GM19043 (cell line): ENCODE measurements around the gene DIP2C.
"Not testable (repeated sequence)": the region's sequence is repeated elsewhere in the genome, so short reads cannot be mapped to it uniquely, and the experiment has no call there.

Source experiments
- ATAC-seq: cut with Tn5 transposase; IDR thresholded peaks from one replicate; pipeline ENCODE4 v1.9.1; 2021; ENCODE audit warnings: low read depth; ENCODE audit not compliant: unreplicated experiment

Gene DIP2C

DNA sequence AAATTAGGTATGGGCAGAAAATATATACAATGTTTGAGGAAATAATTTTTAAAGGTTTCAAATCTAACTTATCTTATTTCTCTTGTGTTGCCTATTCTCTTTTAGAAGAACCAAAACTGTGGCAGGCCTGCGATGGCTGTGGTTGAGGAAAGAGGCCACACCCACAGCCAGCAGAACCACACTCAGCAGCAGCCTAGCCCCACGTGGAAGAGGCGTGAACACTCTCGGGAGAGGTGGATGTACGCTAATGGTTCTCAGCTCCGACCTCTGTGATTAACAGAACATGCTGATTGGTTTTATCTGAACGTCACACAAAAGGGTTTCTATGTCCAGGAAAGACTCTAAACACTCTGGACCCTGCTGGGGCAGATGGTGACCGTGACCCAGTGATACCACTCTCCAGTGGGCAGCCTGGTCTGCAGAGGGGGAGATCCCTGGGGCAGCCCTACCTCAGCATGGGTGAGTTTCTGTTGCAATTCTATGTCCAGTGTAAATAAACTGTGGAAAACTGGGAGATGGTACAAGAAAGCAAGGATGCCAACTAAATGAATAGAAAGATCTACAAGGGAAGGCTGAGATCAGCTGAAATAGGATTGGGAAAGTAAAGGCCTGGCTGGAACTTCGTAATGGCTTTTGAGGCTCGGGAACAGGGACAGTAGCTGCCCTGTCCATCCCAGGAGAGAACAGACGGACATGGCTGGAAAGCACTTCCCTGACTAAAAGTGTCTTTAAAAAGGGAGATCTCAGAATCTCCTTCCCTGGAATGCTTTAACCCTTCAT lies 26.6 kb downstream of the DIP2C start:
- no peak for ATAC-seq

GRCh38 chr10:662223-662605 lies 27.3 kb downstream of the DIP2C start:
- no peak for ATAC-seq

DNA sequence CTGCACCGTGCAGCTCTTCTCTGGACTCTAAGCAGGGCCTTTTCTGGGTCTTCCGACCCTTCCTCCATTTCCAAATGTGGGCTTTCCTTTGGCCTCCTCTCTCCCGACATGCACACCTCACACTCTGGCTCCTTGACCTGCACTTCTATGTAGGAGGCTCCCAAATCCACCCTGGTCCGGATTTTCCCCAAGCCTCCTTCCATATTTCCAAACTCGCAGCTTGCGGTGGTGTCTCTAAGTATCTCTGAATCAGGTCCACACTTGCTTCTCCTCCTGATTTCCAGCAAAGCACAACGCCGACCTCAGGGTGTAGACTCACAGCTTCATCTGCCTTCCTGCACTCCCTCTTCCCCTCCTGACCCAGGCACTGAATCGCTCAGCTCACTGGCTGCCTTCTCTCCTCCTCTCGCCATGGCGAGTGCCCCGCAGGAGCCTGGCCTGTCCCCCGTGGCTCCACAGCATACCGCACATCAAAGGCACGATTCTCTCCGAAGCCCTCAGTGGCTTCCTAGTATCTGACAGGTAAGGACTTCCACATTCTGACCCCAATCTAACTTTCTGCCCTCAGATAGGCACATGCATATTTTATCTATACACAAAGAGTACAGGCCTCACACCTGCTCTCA lies 27.8 kb downstream of the DIP2C start:
- no peak for ATAC-seq

- no peak for ATAC-seq
These were observed 28.4 kb downstream of the DIP2C start for GRCh38 chr10:660970-661596.

GRCh38 chr10:660413-660969 lies 29.0 kb downstream of the DIP2C start:
- no peak for ATAC-seq

DNA sequence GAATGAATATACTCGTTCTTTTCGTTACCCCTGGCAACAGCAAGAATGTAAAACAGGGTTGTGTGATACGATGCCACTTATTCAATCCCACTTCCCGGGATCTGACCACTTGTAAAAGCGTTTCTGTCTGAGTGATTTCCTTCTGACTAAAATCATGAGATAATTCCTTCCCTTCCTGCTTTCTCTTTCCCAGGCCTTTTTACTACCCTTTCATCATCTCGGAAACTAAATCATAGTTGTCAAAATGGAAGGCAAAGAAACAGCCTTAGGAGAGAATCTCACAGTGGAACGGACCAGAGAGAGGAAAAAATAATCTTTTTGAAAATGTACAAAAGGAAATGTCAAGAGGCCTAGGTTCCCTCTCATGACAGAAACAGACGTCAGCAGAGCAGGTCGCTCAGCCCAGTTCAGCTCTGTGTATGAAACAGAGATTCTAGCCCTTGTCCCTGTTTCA lies 29.8 kb downstream of the DIP2C start:
- no peak for ATAC-seq

DNA sequence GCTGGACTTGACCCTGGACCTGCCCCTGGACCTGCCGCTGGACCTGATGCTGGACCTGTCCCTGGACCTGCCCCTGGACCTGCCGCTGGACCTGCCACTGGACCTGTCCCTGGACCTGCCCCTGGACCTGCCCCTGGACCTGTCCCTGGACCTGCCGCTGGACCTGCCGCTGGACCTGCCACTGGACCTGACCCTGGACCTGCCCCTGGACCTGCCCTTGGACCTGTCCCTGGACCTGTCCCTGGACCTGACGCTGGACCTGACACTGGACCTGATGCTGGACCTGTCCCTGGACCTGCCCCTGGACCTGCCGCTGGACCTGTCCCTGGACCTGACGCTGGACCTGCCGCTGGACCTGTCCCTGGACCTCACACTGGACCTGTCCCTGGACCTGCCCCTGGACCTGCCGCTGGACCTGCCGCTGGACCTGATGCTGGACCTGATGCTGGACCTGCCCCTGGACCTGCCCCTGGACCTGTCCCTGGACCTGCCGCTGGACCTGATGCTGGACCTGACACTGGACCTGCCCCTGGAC lies 31.6 kb downstream of the DIP2C start:
- not testable (repeated sequence) for ATAC-seq

- no peak for ATAC-seq
These were observed 32.6 kb downstream of the DIP2C start for GRCh38 chr10:656883-657282.

DNA sequence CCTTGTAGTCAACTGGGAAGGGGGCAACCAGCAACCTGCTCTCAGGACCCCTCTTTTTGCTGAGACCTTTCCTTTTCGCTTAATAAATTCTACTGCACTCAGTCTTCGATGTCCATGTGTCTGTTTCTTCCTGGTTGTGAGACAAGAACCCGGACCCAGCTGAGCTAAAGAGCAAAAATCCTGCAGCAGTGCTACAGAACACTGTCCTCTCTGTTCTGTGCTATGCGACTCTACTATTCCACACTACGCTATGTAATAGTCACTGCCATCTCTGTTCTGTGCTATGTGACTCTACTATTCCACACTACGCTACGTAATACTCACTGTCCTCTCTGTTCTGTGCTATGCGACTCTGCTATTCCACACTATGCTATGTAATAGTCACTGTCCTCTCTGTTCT lies 34.3 kb downstream of the DIP2C start:
- ATAC-seq = no peak

GRCh38 chr10:654647-654996 lies 34.8 kb downstream of the DIP2C start:
- no peak for ATAC-seq

DNA sequence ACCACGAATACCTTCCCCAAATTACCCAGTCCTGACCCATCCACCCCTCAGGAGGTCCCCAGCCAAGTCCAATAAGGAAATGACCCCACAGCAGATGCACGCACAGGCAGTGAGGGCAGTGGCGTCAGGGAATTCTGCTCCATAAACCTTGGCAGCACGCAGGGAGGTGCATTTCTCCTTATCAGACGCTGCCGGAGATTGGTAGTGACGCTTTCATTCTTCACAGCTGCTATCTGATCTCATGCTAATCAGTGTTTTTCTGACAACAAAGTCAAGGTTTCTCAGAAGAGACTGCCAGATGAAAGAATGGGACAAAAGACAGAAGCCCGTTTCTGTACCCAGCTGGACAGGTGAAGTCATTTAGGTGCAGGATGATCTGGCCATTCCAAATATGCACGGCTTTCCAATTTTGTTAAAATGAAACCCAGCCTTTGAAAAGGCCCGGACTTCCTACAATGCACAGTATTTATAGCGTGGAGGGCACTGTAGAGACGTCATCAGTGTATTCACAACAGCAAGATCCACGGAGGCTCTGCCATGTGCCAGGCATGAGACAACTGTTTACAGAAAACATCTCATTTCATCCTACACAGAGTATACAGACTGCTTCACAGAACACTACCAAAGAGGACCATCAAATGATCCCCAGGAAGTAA lies 35.3 kb downstream of the DIP2C start:
- ATAC-seq = no peak

GRCh38 chr10:652832-653459 lies 36.5 kb downstream of the DIP2C start:
- not testable (repeated sequence) for ATAC-seq

- no peak for ATAC-seq
These were observed 37.2 kb downstream of the DIP2C start for GRCh38 chr10:652233-652632.

DNA sequence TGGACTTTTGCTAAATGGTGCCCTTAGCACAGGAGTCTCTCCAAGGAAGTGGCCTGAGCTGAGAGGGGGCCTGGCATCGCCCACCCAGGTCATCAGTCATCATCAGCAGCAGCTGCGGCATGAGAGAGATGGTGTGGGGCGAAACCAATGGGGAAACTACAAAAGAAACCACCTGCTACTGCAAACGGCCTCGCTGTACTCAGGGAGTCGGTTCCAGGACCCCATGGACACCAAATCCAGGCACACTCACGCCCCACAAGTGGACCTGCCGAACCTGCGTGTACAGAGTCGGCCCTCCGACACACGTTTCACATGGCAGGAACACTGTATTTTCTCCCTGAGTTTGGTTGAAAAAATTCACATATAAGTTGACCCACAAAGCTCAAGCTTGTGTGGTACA lies 37.8 kb downstream of the DIP2C start:
- ATAC-seq = no peak

DNA sequence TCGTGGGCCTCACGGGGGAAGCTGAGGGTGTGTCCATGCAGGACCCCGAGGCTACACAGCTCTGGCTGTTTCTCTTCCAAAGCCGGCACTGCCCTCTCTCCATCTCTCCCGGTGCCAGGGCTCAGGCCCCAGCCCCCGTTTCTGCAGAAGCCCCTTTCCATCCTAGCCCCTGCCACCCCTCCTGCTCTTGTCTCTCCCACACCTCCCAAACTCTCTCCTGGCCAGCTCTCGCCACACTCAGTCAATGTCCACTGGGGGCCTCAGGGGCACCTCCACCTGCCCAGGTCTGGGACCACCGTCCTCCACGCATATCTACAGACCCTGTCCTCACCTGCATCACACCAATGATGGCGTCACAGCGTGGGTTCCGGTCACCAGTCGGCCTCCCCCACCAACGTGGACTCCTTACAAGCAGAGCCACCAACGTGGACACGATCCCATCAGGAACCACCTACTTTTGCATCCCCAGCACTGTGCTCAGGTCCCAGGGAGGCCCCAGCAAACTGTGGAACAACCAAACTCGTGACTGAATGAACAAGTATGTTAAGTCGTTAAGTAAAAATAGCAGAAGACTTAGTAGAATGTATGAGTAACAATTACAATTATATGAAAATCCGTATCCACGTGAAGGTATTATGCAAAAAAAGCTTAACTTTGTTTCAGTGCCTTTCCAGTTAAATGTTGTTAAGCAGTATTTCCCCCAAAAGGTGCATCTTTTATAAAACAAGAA lies 38.4 kb downstream of the DIP2C start:
- no peak for ATAC-seq

- no peak for ATAC-seq
These were observed 39.0 kb downstream of the DIP2C start for GRCh38 chr10:650441-650851.

GRCh38 chr10:649798-650440 lies 39.5 kb downstream of the DIP2C start:
- no peak for ATAC-seq

- no peak for ATAC-seq
These were observed 40.0 kb downstream of the DIP2C start for GRCh38 chr10:649445-649797.

DNA sequence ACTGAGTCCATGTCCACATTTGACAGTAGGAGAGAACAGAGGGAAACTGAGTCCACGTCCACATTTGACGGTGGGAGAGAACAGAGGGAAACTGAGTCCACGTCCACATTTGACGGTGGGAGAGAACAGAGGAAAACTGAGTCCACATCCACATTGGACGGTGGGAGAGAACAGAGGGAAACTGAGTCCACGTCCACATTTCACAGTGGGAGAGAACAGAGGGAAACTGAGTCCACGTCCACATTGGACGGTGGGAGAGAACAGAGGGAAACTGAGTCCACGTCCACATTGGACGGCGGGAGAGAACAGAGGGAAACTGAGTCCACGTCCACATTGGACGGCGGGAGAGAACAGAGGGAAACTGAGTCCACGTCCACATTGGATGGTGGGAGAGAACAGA lies 42.4 kb downstream of the DIP2C start:
- not testable (repeated sequence) for ATAC-seq
